ENCODE measurements around the gene SERINC5. TPM values are rescaled to one million over a fixed set of nuclear protein-coding genes. Genes with fewer than 3 reads are reported as not detected.

SERINC5 gene
- total RNA-seq, 3 donors from 2014 or later (not counting 1 experiment from before 2014, with no cell fraction given) = 6.8 to 18.9 (median 14.5) TPM

DNA sequence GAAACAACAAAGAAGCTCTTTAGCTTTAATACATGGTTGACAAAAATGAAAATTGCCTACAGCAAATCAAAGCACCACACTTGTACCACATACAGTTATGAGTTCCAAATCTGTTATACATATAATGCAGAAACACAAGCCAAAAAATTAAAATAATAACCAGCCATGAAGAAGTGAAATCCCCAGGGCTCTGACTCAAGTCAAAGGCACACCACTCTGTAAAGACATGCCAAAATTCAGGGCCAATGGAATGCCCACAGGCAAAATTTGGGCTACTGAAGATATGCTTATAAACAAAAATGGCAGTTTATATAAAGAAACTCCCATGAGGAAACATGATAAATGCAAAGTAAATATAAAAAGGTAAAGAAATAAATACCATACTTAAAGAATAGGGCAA, 191.7 kb downstream of the SERINC5 start:
- H3K27ac Mint-ChIP-seq = no peak overlapping the region
- DNase-seq = no peak
- no peak overlapping the region for H3K4me3 Mint-ChIP-seq
- no peaks in the 10 kb centered on the region for H3K9me3 Mint-ChIP-seq
- H3K4me1 Mint-ChIP-seq = no peaks in the 10 kb centered on the region
- no peaks in the 10 kb centered on the region for H3K4me1 ChIP-seq (ENCODE audit: control insufficient read depth, insufficient read depth, low read length)
- H3K36me3 Mint-ChIP-seq = no peaks in the 10 kb centered on the region
- no peak for ATAC-seq
- TF ChIP-seq, protein P1, sequence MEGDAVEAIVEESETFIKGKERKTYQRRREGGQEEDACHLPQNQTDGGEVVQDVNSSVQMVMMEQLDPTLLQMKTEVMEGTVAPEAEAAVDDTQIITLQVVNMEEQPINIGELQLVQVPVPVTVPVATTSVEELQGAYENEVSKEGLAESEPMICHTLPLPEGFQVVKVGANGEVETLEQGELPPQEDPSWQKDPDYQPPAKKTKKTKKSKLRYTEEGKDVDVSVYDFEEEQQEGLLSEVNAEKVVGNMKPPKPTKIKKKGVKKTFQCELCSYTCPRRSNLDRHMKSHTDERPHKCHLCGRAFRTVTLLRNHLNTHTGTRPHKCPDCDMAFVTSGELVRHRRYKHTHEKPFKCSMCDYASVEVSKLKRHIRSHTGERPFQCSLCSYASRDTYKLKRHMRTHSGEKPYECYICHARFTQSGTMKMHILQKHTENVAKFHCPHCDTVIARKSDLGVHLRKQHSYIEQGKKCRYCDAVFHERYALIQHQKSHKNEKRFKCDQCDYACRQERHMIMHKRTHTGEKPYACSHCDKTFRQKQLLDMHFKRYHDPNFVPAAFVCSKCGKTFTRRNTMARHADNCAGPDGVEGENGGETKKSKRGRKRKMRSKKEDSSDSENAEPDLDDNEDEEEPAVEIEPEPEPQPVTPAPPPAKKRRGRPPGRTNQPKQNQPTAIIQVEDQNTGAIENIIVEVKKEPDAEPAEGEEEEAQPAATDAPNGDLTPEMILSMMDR (IDR thresholded peaks at IDR 0.05) = no peak
- no peaks in the 10 kb centered on the region for H3K27me3 ChIP-seq (ENCODE audit: control insufficient read depth, insufficient read depth, low read length)
- no peak overlapping the region for H3K27ac ChIP-seq (ENCODE audit: low read length)
- no peaks in the 10 kb centered on the region for H3K36me3 ChIP-seq (ENCODE audit: control insufficient read depth, insufficient read depth, low read length)
- peaks cover 0 to 13% of the 10 kb centered on the region in 2 donors for H3K27me3 Mint-ChIP-seq (ENCODE audit: low read depth in 2 of 2)
- intact Hi-C loops (cut with micrococcal nuclease) = no loop called here
- no peaks in the 10 kb centered on the region for H3K9me3 ChIP-seq (ENCODE audit: control insufficient read depth, insufficient read depth, low read length)
- H3K4me3 ChIP-seq (ENCODE audit: low read length) = no peak overlapping the region

Other genes starting within 250 kb of the SERINC5 start
- under 1 TPM; 0.32 to 0.61 (median 0.48) TPM for gene THBS4, start 220.7 kb downstream of the SERINC5 start, total RNA-seq
- not detected for gene SPZ1, start 64.0 kb upstream of the SERINC5 start, total RNA-seq
- gene ZFYVE16, start 152.0 kb upstream of the SERINC5 start, total RNA-seq = 10 to 100 TPM; 24.4 to 36.6 (median 30.1) TPM
- gene FAM151B, start 232.1 kb upstream of the SERINC5 start, total RNA-seq = under 1 TPM; 0.21 to 0.45 (median 0.43) TPM